GM15510 (cell line): ENCODE measurements around the gene NLRP1.
A peak's percentile ranks its signal among the peaks of the same experiment; 100 is the strongest.

Source experiments
- POLR2A ChIP-seq: IDR thresholded peaks from 3 replicates; pipeline ENCODE4 v1.6.1; 2011; ENCODE audit warnings: borderline replicate concordance; ENCODE audit not compliant: insufficient read length; ENCODE audit errors: extremely low read depth

NLRP1 gene

DNA sequence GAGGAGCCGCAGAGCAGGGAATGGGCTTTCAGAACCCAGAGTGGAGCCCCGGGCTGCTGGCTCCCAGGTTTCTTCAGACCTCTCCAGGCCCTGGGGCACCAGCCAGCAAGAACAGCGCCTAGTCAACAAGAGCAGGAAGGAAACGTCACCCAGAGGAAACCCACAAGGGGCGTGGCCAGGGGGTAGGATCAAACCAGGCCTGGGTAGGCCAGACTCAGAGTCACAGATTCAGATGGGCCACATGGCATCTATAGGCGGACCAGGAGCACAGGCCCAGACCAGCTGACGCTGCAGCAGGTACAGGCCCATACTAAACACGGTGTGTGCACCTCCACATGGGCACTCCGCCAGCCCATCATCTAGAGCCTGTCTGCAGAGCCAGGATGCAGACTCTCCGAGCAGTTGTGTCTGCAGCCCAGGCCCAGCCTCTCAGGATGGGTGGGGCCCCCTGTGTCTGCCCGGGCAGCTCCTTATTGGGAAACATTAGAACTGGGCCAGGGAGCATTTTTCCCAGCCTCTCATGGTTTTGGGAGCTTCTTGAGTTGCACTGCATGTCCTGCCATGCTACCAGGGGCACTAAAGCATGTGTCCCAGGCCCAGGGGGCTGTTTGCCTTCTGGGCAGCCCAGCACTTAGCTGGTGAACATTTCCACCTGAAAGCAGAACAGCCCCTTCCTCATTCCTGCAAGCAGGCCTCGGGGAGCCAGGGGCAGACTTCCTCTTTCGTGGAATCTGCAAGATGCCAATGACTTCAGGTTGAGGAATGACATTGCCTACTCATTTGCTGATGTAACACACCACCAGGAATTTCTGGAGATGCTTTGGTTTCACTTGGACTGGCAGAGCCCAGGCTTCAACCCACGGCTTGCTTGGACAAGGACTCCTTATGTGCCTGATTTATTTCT is at the start of gene NLRP1:
Gene NLRP1 (minus strand): TSS at position 127 of the 904 bp plus-strand sequence. CDS start 552 bp downstream, outside the sequence.
- TF ChIP-seq POLR2A: peak; percentile 68

DNA sequence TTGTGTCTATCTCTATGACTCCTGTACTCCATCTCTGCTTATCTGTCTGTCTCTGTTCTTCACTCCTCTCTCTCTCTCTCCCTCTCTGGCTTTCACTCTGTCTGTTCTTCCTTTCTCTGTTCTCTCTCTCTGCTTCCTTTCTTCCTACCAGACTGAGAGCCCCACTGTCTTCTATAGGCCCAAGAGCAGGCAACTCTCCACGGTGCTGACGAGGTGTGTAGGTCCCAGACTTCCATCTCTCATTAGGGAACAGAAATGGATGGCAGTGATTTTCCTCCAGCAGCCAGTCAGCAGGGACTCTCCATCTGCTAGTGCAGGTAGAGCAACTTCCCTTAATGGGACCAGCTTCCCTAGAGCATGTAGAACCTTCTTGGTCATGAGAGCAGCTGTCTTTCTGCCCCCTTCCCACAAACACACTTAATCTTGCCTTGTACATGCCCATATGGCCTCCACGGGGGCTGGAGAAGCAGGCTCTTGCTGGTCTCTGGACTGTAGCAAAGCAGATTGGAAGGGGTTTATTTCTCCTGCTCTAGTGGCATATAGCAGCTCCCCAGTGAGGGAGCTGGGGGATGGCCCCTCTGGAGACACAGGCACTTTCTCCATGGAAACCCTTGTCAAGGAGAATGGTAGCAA is 47.8 kb upstream of the NLRP1 start:
- no peak for TF ChIP-seq POLR2A

DNA sequence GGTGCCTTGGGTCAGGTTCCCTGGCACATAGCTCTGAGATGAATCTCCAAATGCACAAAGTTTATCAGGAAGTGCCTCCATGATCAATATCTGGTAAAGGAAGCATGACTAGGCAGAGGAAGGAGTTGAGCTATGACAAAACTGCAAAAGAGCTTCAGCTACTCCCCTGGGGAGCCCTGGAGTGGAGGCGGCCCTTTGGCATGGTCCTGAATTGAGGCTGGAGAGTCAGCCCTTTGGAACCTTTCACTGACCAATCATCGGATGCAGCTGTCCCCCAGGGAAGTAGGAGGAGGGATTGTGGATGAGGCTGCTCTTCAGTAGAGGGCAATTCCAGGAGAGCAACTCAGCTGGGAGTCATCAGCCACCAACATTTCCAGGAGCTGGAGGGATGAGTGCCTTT is 46.1 kb upstream of the NLRP1 start:
- TF ChIP-seq POLR2A: no peak

GRCh38 chr17:5629128-5629527 is 44.8 kb upstream of the NLRP1 start:
- no peak for TF ChIP-seq POLR2A

GRCh38 chr17:5628262-5628661 is 44.0 kb upstream of the NLRP1 start:
- no peak for TF ChIP-seq POLR2A

DNA sequence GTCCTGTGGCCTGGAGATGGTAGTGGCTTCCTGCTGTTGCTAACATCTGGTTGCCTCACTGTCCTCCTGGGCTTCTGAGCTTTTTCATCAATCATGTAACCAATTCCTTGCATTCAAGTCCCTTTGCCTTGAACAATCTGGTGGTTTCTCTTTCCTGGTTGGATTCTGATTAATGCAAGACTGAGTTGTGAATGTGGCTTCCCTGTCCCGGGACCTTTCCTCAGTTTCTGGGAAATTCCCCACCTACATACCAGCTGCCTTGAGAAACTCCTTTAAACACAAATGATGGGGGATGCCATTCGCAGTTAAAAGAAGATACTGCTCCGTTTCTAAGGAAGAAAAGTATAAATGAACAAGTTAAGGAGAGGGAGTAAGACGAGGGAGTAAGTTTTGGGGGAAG is 39.9 kb upstream of the NLRP1 start:
- no peak for TF ChIP-seq POLR2A

GRCh38 chr17:5621729-5622128 is 37.4 kb upstream of the NLRP1 start:
- no peak for TF ChIP-seq POLR2A

- no peak for TF ChIP-seq POLR2A
Measured at GRCh38 chr17:5621026-5621425, 36.7 kb upstream of the NLRP1 start.

DNA sequence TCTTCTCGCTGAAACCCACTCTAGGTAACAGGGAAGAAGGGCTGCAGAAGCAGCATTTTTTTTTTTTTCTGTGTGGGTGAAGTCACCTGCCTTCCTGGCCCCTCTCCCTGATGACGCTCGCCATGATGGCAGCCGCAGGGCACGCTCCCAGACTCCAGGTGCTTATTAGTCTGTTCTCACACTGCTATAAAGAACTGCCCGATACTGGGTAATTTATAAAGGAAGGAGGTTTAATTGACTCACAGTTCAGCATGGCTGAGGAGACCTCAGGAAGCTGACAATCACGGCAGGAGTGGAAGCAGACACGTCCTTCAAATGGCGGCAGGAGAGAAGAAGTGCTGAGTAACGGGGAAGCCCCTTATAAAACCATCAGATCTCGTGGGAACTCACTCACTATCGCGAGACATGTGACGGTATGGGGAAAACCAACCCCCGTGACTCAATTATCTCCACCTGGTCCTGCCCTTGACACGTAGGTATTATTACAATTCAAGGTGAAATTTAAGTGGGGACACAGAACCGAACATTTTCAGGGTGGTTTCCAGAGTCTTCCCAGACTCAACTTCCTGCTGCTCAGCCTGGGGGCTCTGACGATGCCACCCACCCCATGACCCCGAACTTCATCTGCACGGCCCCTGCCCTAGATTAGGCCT is 34.9 kb upstream of the NLRP1 start:
- TF ChIP-seq POLR2A: no peak

GRCh38 chr17:5618476-5618875 is 34.2 kb upstream of the NLRP1 start:
- no peak for TF ChIP-seq POLR2A

- no peak for TF ChIP-seq POLR2A
Measured at GRCh38 chr17:5615476-5615875, 31.2 kb upstream of the NLRP1 start.

DNA sequence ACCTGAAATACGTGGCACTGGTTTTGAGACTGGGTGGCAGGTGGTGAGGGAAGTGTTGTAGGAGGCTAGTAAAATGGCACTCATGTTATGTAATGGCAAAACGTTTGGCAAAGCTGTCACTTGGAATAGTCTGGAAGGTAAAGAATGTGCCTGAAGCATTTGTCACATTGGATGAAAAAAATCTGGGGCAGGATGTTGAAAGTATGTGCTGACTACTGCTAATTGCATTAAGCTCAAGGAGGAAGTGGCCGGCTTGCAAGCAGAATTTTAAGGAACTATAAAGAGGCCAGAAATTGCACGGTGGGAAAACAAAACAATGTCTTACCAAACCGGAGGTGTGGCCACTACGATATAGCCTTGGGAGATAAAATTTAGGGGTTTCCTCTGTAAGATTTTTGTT is 26.6 kb upstream of the NLRP1 start:
- TF ChIP-seq POLR2A: no peak

DNA sequence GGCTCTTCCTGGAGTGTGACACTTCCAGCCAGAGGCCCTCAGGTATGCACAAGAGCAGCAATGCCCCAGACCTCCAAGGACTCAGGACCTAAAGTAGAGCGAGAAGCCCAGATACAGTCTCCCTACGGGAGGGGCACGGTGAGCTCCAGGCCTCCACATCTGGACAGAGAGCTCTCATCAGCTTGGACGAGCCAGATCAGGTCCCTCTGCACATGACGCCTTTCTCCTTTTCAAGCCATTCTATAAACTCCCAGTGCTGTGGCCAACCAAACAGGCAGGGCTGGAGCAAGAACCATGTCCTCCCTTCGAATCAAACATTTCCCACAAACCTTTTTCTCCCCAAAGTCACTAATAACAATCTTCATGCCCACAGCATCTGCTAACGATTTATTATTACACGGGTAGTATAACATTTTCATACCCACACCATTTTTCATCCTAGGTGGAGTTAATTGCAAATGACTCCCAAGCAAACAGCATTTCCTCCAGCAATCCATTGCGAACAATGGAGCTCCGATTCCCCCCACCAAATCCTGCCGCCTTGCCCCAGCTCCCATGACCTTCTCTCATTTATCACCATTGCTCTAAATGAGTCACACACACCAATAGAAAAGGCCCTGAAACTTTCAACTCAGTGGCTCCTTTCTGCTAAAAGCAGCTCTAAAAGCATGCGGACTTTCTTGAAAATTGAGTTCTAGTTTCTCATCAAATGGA is 24.2 kb upstream of the NLRP1 start:
- no peak for TF ChIP-seq POLR2A

DNA sequence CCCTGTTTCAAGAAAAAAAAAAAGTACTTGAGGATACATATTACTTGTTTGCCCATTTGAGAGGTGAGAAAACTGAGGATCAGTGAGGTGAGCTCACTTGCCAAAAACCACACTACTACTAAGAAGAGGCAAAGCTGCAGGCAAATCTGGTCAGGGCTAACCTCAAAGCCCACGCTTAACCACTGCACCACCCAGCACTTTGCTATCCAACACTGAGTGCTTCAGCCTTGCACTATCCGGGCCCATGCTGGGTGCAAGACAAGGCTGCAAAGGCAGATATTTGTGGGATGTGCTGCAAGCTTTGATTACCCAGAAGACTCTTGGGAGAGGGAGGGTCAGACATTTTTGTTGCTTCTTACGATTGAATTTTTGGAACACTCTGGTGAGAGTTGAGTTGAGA is 23.6 kb upstream of the NLRP1 start:
- TF ChIP-seq POLR2A: no peak

DNA sequence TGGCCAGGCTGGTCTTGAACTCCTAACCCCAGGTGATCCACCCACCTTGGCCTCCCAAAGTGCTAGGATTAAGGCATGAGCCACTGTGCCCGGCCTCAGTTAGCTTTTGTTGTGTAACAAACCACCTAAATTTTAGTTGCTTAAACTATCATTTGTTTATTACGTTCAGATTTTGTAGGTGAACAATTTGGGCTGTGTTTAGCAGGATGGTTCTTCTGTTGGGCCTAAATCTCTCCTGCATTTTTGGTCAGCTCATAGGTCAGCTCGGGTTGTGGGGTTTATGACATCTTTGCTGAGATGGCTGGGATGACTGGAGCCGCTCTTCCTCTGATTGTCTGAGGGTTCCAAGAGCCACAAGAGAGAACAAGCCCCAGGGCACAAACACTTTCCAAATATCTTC is 21.1 kb upstream of the NLRP1 start:
- TF ChIP-seq POLR2A: no peak
